Measurements from ENCODE around the gene ERH.

DNA sequence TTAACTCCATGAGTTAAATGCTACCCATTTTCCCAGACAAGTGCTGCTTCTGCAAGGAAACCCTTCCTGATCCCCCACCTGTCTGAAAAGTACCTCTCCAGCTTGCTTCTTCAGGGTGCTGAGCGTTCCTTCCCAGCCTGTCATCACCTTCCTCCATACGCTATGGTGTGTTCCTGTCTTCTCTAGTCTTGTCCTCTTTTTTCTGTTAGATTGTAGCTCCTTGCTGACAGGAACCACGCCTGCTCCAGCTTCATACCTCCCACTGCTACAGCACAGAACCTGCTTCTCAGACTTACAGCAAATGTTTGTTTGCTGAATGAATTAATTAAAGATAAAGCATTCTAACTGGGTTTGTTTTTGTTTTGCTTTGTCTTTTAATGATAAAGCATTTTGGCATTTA is 39.1 kb downstream of the ERH start:
- TF ChIP-seq, protein P1, sequence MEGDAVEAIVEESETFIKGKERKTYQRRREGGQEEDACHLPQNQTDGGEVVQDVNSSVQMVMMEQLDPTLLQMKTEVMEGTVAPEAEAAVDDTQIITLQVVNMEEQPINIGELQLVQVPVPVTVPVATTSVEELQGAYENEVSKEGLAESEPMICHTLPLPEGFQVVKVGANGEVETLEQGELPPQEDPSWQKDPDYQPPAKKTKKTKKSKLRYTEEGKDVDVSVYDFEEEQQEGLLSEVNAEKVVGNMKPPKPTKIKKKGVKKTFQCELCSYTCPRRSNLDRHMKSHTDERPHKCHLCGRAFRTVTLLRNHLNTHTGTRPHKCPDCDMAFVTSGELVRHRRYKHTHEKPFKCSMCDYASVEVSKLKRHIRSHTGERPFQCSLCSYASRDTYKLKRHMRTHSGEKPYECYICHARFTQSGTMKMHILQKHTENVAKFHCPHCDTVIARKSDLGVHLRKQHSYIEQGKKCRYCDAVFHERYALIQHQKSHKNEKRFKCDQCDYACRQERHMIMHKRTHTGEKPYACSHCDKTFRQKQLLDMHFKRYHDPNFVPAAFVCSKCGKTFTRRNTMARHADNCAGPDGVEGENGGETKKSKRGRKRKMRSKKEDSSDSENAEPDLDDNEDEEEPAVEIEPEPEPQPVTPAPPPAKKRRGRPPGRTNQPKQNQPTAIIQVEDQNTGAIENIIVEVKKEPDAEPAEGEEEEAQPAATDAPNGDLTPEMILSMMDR (IDR thresholded peaks at IDR 0.05) = no peak
- no peak for TF ChIP-seq POLR2A (IDR thresholded peaks at IDR 0.05)
